NCI-H146 treated with DMSO at 0.1 percent for 48 hours (cell line): ENCODE results near the gene TMEM72.

Experiments used
- DNase-seq: peaks from one replicate; lab custom pipeline; 2025; ENCODE audit not compliant: unreplicated experiment; lab: John Stamatoyannopoulos, UW

The TMEM72 gene

DNA sequence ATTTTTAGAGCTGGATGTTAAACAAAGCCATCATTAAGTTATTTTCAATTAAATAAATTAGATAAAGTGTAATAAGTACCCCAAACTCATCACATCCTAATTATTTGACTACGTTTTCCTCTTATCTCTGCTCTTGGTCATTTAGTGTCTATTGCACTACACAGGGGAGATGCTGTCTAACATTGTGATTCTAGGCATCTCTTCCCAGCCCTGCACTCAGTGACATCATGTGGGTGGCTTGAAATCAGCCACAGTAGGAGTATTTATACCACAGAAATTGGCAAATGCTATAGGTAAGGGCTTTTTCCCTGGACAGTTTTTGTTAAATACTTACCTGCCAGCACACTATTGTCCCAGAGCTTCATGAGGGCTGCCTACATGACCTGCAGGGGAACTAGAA is 21.3 kb upstream of the TMEM72 start:
- no peak for DNase-seq

DNA sequence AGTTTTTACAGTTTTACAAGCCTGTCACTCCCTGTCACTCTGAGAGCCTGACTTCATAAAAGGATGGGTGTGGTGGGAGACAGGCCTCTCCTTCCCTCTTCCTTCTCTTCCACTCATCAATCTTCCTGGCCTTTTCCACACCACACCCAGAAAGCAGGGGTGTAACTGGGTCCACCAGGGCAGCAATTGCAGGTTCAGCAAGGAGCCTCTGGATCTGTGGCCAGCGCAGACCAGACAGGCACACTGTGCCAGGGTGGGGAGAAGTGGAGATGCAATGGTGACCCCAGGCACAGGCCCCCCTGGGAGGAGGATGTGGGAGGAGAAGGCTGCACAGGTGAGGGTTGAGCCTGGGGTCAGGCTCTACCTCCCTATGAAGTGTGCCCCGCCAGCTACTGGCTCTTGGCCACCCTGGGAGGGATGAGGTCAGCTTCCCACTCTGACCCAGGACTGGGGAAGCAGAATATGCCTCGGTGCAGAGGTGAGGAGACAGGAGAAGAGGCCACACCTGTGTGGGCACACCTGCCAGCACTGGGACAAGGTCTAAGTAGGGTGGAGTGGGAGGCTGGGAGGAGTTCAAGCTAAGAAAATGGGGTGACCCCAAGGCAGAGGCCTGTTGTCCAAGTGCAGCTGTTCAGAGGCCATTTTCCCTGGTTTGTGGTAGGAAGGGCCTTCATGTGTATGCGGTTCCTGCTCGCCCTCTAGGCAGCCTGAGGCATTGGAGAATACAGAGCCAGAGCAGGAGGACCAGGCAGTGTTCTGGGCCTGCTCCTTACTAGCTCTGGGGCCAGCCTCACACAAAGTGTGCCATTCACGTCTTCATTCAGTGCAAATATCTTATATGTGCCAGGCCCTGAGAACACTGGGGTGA is 20.2 kb upstream of the TMEM72 start:
- DNase-seq, result no peak

DNA sequence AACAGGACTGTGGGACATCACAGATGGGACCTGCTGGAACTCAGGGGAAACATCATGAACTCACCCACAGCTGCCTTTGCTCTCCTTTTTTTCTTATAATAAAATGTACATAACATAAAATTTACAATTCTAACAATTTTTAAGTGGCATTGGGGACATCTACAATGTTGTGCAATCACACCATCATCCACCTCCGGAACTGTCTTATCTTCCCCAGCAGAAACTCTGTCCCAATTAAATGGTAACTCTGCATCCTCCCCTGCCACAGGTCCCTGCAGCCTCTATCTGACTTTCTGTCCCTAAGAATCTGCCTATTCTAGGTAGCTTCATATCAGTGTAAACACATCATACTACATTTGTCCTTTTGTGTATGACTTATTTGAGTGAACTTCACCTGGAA is 19.4 kb upstream of the TMEM72 start:
- DNase-seq, result no peak

DNA sequence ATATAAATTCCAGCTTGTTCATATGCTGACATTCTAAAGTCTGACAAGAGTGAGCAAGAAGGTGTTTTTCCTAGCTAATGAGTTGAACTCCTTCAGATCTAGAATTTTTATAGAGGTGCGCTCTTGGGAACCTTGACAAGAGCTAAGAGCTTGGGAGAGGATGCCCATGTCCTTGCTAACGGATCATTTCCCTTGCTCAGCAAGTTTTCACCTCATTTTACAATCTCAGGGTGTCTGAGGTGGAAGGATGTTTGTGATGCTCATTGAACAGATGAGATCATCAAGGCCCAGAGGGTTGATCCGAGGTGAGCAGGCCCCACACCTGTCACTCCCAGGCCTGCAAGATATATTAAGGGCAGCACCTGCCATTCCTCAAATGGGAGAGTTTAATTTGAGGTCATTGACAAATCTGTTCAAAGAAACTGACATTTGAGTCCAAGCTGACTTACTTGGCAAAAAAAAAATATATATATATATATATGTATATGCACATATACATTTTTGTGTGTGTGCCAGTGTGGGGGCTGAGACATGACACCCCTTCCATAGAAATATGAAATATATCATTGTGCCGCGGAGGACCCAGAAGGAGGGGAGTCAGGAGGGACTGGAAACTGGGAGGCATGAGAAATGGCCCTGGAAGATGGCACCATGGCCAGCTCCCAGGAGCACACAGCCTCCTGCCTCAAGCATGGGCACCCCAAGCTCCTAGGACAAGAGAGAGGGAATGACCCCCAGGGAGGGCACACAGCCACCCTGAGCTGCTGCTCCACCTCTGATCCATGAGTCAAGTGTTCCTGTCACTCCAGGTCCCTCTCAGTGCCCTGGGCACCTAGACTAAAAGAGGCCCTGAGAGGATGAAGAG is 17.3 kb upstream of the TMEM72 start:
- DNase-seq, result no peak

DNA sequence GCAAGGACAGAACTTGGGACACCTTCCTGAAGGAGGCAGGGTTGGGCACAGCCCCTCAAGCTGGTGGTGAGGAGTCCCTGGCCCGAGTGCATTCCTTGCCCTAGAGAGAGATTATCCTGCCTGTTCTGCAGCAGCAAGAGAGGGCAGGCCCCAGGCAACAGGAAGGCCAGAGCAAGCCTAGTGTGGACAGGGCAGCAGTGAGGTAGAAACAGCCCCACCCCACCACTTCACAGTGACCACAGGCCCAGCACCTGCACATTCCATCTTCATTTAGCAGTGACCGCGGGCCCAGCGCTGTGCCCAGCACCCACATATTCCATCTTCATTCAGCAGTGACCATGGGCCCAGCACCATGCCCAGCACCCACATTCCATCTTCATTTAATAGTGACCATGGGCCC is 16.4 kb upstream of the TMEM72 start:
- no peak for DNase-seq

DNA sequence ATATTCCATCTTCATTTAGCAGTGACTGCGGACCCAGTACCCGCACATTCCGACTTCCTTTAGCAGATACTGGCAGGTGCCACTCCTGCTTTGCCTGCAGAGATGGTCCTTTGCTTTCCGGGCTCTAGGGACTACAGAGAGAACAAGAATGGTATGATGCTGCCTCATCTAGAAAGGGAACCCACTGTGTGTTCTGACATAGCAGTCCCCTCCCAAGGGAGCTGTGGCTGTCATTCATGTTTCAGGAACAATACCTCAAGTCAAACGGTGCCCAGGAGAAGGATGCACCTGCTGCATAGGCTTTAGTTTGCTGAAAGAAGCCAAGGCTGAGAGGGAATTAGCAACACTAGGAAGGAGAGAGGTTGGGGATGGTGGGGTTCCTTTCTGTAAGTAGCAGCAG is 15.9 kb upstream of the TMEM72 start:
- DNase-seq, result no peak

DNA sequence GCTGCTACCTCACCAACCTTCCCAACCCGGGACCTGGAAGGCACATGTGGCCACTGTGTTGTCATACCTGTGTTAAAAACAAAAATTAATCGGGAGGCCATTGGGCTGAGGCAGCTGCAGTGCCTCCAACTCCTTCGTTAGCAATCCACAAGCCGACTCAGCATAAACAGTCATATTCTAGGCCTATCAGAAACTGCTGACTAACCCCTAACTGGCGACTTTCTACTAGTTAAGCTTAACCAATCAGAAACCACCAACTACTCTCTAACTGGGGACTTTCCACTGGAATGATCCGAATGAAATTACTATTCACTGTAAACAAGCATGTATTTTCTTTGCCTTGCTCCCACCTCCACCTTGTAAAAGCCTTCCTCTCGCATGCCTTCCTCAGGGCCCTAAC is 14.1 kb upstream of the TMEM72 start:
- no peak for DNase-seq

DNA sequence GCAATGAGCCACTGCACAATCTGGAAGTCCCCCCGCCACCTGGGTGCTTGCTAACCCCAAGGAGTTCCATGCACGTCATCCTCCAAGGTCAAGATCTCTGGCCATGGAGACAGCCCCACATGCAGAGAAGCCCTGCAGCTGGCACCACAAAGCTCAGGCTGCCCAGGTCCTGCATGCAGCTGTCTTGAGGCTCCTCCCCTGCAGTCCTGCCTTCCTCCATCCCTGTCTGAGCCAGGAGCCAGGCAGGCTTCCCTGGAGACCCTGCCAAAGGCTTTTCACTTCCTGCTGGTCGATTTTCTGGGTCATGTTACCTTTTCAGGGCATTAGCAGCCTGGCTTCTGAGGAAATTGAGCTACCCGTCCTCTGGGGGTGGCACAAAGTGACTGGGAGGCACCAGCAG is 12.5 kb upstream of the TMEM72 start:
- DNase-seq, result no peak

DNA sequence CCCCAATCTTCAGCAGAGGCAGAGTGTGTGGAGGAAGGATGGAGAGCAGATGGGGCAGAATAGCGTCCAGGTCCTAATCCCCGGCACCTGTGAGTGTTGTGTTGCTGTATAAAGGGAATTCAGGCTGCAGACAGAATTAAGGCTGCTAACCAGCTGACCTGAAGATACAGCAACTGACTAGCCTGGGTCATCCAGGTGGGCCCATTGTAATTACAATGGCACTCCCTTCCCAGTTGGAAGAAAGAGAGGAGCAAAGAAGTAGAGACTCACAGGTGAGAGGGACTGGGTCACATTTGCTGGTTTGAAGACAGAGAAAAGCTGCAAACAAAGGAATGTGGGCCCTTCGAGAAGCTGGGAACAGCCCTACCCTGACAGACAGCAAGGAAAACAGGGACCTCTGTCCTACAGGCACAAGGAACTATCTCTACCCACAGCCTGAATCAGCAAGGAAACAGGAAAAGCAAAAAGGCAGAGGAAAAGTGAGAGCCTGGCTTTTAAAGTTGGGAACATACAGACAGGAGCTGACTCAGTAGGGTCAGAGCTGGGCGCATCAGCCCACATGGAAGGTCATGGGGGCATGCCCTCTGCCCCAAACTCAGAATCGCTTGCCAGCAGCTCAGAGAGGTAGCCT is 11.6 kb upstream of the TMEM72 start:
- no peak for DNase-seq

DNA sequence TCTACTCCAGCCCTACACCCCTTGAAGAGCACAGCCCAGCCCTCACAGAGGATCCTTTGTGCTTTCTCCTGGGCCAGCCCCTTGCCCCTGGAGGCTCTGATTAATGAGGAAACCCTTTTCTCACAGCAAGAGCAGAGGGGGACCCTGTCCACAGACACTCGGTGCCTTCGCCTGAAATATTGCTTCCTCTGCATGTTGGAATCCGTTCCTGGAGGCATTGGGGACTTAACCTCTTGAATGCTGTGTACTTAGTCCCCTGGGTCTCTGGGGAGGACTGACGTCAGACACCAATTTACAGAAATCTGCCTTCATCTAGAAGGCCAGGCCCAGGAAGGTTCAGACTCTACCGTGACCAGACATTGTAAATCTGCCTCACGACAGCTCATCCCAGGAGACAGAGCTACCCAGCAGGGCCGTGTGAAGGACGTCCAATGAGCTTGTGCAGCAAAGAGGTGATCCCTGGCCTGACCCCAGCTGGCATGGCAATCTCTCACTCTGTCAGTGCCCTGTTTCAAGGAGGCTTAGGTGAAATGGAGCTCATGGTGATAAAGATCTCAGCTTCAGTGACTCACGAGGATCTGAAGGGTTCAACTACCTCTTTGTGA is 8.1 kb upstream of the TMEM72 start:
- no peak for DNase-seq

DNA sequence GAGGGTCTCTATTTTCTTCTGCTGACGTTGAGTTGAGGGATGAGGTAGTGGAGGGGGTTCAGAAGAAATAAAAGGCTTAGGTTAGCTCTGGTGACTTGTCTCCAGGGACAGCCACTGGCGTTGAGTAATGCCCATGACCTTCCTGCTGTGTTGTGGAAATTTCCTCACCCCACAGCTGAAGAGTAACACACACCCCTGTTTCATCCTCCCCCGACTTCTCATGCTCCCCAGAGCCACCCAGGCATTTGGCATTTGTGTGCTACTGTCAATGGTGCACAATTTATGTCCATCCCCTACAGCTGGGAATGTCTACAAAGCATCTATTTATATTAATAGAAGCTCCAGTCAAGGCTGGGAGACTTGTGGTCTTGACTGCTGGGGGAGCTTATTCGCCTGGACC is 4.7 kb upstream of the TMEM72 start:
- DNase-seq, result no peak

DNA sequence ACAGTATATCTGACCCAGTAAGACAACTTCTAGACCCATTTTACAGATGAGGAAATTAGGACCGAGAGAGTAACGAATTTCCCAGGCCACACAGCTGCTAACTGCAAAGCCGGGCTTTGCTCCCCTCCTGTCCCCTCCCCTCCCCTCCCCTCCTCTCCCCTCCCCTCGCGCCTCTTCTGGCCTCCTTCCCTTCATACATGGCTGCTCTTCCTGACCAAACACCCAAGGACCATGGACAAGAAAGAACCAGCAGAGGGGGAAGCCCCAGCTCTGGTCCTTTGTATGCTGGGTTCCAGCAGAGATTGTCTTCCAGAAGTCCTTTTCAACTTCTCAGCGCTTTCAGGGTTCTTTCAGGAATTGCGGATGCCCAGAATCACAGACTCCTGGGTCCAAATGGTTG is 3.6 kb upstream of the TMEM72 start:
- no peak for DNase-seq

DNA sequence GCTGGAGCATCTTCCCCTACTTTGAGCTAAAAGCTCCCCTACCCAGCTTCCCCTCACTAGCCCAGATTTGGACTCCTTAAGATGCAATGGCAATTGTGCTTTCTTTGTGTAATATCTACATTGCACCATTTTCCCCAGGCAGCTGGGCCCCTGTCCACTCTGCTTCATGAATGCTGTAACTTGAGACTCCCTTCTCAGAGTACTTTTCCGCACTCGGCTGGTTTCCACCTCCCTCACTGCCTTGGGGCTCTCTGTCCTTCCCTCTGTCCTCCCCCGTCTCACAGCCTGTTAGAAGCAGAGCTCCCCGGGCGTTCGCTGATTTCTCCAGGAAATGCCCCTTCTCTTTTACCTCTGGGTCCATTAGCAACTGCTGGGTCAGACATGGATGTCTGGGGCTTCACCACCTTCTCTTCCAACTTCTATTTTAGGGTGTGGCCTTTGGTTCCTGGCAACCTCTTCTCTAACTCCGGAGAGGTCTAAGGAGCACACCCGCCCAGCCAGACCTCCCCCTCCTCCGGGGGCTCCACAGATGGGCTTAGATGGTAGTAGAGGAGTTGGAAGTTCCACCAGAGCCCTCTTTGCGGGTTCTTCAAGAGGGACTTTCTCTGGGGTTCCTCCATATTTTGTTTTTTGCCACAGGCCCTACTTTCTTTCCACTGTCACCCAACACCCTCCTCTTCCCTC is 2.9 kb upstream of the TMEM72 start:
- no peak for DNase-seq

DNA sequence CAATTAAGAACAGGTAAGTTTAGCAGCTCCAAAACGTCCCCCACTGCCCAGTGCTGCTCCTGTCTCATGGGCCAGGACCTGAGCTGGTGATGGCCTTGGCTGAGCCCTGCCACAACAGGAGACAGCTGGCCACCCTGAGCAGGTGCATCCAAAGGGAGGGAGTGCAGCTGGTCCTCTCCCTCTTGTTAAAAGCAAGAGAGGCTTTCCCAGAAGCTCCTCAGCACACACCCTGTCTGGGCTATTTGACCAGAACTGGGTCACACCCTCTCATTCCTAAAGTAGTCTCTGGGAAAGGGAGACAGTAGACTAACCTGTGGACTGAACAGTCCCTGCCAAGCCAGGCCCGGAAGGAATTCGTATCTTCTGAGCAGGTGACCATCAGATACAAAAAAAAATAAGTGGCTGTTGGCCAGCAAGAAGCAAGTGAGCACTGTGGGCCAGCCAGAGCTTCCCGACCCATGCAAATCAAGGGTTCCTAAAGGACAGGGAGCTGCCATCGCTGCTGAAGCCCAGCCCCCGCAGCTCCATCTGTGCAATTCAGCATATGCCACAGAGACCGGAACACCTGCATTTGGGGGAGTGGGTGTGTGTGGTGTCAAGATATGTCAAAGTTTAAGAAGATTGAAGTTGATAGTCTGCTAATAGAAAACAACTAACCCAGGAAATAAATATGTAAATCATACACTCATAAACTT is 2.1 kb upstream of the TMEM72 start:
- DNase-seq, result no peak

DNA sequence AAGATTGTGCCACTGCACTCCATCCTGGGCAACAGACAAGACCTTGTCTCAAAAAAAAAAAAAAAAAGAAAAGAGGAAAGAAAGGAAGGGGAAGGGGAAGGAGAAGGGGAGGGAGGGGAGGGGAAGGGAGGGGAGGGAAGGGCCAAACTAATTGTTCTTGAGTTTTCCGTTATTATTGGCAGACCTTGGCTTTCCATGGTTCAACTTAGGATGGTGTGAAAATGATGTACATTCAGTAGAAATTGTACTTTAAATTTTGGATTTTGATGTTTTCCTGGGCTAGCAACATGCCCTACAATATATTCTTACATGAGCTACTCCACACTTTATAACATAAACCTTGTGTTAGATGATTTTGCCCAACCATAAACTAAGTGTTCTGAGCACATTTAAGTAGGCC is 1.2 kb upstream of the TMEM72 start:
- no peak for DNase-seq

DNA sequence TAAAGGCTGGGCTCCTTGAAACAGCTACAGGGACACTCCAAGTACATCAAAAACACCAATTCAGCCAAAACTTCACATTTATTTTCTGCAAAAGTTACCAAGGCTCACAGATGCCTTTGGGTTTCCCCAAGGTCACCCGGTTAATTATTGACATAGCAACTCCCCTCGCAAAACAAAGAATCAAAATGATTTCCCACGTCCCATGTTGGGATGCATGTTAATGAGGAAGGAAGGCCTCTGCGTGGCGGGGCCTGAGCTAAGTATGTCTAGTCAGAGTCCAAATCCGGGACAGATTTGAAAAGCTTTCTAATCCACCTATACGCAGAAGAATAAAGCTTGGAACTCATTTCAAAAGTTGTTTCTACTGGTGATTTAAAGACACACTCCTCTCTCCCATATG is 535 bp upstream of the TMEM72 start:
- no peak for DNase-seq

DNA sequence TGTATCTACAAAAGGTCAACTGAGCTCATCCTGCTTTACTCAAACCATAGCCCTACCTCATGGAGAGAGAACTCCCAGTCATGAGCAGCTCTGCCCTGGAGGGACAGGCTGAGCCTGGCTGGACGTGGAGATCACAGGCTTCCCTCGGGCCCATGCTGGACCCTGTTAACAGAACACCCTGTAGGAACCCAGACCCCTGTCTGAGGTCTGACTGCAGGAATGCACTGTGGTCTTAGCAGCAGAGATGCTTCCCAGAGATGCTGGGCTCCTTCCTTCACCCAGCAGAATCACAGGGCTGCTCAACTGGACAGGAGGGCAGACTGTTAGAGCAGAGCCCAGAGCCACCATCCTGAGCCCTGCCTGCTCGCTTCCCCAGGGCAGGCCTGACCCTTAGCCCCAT is 814 bp downstream of the TMEM72 start:
- no peak for DNase-seq

DNA sequence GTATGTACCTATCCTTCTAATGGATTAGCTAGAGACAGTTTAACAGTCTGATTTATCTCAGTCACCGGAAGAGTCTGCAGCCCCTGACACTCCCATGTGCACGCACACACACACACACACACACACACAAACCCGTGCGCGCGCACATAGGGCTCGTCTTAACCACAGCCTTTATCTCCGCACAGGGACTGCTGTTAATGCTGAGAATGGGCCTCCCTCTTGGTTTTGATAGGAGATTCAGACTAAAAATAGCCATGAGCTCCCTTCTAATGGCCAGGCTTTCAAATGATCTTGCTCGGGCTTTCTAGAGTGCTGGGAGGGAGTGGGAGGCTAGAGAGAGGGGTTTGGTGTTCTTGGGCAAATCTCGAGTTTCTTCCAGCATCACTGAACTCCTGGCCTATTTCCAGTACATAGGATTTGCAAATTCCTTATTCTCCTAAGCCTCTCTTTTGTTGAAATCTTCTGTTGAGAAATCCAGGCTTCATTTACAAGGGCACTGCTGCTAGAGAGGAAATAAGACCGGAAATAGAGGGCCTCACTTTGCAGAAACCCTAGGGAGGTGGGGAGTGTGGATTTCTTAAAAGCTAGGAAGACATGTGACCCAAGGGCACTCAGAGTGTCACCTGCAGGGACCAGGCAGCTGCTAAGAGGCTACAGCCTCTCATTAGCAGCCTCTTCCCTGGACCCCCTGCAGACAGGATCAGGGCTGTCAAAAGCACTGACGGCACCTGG is 2.4 kb downstream of the TMEM72 start:
- no peak for DNase-seq

DNA sequence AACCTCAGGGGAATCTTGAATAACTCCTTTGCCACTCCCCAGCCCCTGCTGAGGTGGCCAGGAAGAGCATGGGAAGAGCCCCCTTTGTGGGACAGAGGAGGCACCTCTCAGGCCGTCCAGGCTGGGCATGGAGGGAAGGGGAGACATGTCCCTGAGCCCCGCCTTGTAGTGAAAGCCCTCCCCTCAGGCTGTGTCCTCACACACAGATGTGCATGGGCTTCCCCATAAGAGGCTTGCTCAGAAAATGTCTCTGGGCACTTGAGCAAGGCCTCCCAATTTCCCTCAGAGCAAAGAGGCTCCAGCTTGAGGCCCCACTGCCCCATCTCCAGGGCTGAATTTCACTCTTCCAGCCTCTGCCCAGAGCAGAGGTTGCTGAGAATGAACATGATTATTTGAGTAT is 3.8 kb downstream of the TMEM72 start:
- DNase-seq, result no peak

DNA sequence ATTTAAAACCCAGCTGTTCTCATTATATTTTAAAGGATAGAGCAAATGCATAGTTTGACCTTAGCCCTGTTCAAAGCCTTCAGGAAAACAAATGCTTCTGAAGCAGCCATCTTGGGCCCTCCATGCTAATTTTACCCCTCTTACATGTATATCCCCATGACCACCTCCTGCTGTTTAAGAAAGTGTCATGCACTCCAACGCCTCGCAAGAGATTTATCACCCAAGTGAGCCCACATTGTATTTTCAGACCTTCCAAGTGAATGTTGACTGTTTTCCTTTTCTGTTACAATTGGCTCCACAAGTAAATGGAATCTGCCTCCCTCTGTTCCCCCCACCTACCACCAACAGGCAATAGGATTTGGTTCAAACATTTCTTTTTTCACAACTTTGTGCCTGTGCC is 5.3 kb downstream of the TMEM72 start:
- no peak for DNase-seq
